Liver (tissue), 2 donors: Measurements from ENCODE around the gene CSMD2.

Source experiments
- FOXA1 ChIP-seq: IDR thresholded peaks from 2 replicates; pipeline ENCODE4 v1.6.1; 2016; ENCODE audit warnings: antibody characterized with exemption
- NR2F2 ChIP-seq: IDR thresholded peaks from 2 replicates; pipeline ENCODE4 v1.6.1; 2016; ENCODE audit warnings: antibody characterized with exemption
- donor health status: healthy.

DNA sequence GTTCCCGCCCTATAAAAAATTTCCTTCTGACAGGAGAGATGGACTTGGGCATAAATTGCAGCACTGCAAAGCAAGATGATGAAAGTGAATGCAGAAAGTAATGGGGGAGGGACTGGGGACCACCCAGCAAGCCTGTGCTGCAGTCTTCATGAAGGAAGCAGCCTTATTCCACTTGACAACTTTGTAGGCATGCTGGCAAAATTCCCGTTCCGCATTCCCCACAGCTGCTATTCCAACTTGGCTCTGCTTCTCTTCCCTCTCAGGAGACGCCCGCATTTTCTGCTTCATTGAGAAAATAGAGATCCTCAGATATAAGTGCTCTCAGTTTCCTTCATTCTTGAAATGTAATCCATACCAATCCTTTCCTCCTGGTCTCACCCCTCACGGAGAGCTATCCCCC is 298.7 kb downstream of the CSMD2 start:
- no peak for TF ChIP-seq NR2F2
- no peak for TF ChIP-seq FOXA1
